C4-2B (cell line): ENCODE results near the gene NDUFA13.
A peak's percentile ranks its signal among the peaks of the same experiment; 100 is the strongest.

Experiments used
- H3K27ac ChIP-seq: fragments of 450-650 bp; 2 replicates; pipeline ENCODE4 v1.5.1; 2017
- CTCF ChIP-seq: fragments of 450-650 bp; conservative IDR thresholded peaks from 2 replicates; pipeline ENCODE4 v1.5.1; 2017; ENCODE audit warnings: mild to moderate bottlenecking
- ZFX ChIP-seq: fragments of 450-650 bp; IDR thresholded peaks from 2 replicates; pipeline ENCODE4 v1.6.1; 2017

NDUFA13 gene

DNA sequence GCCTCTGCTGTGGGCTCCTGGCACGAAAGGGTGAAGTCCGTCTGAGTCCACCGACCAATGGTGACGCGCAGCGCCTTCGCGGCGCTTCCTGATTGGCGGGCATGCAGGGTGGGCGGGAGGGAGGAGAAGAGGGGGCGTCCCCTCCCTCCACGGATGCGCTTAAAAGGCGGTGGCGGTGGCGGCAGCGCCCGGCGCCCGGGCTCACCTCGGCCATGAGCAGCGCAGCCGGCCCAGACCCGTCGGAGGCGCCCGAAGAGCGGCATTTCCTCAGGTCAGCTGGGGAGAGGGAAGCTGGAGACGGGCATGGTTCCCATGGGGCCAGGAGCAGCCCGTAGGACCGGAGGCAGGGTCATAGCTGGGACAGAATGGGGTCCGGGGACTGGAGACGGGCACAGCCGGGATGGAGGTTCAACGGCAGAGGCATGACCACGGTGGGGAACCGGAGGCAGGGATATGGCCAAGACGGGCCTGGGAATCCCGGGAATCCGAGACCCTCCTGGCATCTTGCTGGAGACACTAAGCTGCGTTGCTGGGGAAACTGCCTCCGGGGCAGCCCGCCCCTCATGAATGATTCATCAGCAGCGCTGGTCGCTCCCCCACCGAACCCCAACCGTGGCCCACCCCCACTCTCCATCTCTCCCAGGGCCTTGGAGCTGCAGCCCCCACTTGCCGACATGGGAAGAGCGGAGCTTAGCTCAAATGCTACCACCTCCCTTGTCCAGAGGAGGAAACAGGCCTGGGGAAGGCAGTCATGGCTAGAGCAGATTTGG is 12.9 kb downstream of the NDUFA13 start, which contains the start of gene YJEFN3:
Gene YJEFN3, plus strand, starts transcription at position 191 of the 770 bp plus-strand sequence. Its CDS starts 22 bp downstream, at position 213.
- H3K27ac ChIP-seq = no peak within 1 kb of the TSS
- TF ChIP-seq CTCF (no peak), ZFX (no peak)

DNA sequence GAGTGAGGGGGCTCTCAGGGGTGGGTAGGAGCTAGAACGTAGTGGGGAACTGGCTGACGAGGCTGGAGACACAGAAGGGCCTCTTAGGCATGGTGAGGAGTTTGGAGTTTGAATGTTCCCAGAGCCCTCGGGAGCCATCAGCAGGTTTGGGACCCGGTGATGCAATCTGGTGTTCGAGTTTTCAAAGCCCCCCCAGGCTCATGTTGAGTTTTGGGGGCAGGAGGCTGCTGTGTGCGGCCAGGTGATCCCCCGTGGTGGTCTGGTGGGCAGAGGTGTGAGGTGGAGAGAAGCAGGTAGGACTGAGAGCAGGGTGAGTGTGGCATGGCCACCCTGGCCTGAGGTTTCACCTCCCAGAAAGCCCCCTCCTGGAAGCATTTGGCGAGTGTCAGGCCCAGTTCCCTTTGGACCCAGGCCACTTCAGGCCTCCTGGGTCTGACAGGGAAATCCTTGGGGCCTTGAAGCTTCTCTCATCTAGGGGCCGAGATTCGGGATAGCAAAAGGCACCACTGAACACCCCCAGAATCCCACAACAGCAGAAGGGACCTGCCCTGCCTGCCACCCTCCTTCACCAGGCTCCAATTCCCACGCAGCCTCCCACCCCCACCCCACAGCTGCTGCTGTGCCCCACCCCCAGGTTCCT is 13.9 kb downstream of the NDUFA13 start:
- TF ChIP-seq CTCF (no peak), ZFX (no peak)
- H3K27ac ChIP-seq = no peak overlapping the region

- TF ChIP-seq ZFX (no peak), CTCF (no peak)
- H3K27ac ChIP-seq = no peak overlapping the region
These were observed 14.4 kb downstream of the NDUFA13 start for GRCh38 chr19:19530423-19530804.

- no peak overlapping the region for H3K27ac ChIP-seq
- no peak for TF ChIP-seq ZFX
- TF ChIP-seq CTCF = no peak
These were observed 14.9 kb downstream of the NDUFA13 start for GRCh38 chr19:19530889-19531288.

DNA sequence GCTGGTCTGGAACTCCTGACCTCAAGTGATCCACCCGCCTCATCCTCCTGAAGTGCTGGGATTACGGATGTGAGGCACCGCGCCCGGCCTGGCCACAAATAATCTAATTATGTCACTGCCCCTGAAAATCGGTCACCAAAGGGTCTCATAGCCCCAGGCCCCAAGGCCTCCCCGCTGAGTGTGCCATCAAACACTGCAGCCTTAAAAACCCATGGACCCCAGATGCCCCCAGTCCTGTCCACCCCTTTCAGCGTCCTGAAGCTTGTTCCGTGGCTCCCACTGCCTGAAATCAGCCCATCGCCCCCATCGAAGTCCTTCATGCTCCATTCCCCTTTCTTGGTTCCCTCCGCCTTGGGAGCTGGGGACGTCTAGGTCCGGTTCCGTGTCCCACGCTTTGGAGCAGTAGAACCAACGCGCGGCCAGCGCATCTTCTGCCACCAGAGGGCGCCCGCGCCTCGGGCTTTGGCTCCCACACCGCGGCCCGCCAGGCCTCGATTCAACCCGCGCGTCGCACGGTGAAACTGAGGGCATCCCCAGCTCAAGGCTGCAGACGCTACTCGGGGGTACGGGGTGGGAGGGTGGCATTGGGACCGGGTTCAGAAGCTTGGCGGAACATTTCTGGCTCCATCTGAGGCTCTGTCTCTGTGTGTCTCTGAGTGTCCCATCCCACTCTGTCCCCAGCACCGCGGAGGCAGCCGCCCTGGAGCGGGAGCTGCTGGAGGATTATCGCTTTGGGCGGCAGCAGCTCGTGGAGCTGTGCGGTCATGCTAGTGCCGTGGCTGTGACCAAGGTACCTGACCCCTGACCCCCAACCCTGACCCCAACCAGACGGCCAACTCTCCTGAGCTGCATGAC is 16.2 kb downstream of the NDUFA13 start:
- H3K27ac ChIP-seq = 0 out of 2 replicates have a peak overlapping the region, but pooled peaks have one; percentile 5
- TF ChIP-seq ZFX = no peak
- TF ChIP-seq CTCF = peak; percentile 98

DNA sequence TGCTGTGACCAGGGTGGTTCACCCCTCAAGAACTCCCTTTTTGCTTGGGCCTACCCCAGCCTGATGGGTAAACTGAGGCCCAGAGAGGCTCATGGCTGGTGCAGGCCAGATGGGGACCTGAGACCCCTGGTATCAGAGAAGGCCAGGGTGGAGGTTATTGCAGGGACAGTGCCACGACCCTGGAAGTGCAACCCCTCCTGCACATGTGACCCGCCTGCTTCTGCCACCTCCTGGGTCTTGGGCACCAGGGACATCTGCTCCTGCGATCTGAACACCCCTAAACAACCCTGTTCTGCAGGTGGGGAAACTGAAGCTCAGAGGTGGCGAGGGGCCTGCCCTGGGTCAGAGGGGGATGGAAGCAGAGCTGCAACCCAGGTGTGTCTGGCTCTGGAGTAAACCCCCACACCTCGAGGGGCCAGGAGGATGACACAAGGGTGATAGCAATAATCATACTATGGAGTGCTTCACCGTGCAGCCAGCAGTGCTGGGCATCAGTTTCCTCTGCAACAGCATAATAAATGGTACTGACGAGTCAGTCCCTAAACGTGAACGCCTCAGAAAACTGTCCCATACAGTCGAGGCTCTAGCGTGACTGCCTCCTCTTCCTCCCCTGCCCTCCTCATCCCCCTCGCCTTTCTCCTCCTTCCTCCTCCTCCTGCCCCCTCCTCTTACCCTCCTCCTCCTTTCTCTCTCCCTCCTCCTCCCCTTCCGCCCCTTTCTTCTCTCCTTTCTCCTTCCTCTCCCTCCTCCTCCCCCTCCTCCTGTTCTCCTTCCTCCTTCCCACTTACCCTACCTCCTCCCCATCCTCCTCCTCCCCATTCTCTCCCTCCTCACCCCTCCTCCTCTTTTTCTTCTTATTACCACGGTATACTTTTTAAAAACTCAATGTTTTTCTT is 17.0 kb downstream of the NDUFA13 start:
- no peak overlapping the region for H3K27ac ChIP-seq
- TF ChIP-seq ZFX (no peak), CTCF (no peak)
